KBM-7 (cell line): ENCODE results near the gene ARHGEF7.

Experiments used
- DNase-seq: peaks from one replicate; pipeline ENCODE4 v3.0.0-alpha.2; 2015
- in situ Hi-C: fragments of 300-500 bp; cut with MboI; formaldehyde crosslinking; loops from 2 replicates; pipeline ENCODE4 v1.14.3; 2020; ENCODE audit warnings: low sequenced_read_pairs, low pct_unique_long_range_greater_than_20kb, mixed read lengths

ARHGEF7 gene

DNA sequence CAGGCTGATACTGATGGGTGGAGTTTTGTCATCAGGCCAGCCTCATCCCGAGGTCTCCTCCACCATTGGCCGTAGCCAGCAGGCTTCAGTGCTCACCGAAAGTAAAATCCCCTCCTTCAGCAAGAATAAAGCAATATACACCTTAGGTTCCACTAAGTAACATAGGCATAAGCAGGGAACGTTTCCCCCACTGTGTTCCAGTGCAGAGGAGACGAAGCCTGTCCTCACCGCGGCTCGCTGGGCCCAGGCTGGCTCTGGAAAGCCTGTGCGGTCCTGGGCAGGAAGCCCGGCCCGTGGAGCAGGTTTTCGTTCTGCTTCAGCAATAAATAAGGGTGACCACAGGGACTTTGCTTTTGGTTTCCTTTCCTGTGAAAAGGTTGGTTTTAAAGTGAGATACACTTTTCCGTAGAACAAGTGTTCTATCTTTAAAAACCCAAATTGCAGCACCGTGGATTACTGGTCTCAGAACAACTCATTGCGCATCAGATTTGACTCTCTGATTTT lies 189.0 kb downstream of the ARHGEF7 start:
- in situ Hi-C loops: no loop called here
- DNase-seq: no peak

DNA sequence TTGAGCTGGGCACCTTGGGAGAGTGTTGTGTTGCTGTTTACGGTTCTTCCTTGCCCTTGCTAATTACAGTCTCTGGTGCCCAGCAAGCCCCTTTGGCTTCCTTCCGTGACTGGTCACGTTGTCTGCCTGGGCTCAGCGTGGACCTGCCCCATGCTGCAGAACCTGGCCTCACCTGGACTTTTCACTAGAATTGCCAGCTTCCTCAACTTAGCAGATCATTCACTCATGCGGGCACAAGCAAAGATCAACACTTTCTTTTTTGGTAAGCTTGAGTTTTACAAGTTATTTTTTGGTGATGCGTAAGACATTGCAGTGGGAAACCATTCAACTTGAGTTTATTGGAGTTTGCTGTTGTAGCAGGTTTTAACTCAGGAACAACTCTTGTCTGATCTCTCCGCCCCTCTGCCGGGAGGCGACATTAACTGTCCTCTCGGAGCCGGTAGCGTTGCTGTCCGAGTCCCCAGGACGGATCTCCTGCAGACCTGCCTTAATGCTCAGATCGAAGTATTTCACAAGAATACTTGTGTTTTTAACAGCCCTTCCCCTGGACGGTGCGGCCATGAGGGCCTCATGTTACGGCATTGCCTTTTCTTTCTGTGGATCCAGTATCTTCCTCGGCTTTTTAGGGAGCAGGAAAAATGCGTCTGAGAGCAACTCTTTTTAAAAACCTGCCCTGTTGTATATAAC lies 189.6 kb downstream of the ARHGEF7 start:
- in situ Hi-C loops: no loop called here
- no peak for DNase-seq

DNA sequence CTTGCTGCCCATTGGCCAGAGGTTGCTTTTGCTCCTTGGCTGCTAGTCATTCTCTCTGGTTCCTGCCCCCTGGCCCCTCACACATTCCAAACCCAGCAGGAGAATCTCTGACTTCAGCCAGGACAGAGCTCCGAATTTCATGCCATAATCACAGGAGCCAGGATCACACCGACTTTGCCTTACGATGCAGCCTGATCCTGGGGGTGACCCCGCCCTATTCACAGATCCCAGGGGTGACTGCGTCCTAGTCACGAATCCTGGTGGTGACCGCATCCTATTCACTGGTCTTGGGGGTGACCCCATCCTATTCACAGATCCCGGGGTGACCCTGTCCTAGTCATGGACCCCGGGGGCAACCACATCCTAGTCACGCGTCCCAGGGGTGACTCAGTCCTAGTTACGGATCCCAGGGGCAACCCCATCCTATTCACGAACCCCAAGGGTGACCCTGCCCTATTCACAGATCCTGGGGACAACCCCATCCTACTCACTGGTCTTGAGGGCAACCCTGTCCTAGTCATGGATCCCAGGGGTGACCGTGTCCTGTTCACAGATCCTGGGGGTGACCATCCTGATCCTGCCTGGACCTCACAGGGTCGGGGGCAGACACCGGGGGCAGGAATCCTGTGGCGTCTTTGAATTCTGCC lies 198.0 kb downstream of the ARHGEF7 start:
- in situ Hi-C loops: no loop called here
- no peak for DNase-seq

DNA sequence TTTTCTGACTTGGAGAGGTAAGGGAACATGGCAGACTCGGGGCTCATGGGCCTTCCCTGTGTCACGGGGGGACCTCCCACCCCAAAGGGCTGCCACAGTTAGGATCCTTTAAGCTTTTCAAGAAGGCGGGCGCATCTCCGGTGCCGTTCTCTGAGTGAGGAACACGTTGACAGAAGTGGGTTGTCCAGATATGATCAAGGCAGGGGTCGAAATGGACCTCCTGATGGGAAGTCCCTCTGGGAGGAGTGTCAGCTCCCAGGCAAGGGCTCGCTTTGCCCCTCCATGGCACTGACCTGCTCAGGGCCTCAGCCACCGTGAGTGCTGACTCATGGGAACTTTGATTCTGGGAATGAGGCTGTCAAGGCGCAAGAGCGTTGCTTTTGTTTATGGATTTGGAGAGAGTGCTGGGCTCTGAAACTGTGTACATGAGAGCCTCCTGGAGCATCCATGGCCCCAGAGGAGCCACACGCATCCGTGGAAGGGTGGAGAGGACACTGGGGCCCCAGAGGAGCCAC lies 198.9 kb downstream of the ARHGEF7 start:
- no peak for DNase-seq
- in situ Hi-C loops: no loop called here

DNA sequence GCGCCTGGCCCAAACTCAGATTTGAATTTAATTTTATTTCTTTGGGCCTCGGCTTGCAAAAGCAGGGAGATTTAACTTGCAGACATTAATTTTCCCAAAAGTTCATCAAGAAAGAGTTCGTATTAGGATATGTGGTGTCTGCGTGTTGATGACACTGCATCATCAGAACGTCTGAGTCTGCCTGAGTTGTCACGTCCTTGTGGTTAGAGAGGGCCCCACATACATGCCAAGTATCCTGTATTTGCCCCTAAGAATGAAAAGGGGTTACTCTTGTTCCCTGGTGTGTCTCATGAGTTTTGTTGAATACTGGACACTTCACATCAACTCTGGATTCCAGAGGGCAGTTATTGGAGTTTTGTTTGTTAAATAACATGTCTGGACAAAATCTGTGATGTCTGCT lies 199.7 kb downstream of the ARHGEF7 start:
- DNase-seq: no peak
- in situ Hi-C loops: no loop called here

DNA sequence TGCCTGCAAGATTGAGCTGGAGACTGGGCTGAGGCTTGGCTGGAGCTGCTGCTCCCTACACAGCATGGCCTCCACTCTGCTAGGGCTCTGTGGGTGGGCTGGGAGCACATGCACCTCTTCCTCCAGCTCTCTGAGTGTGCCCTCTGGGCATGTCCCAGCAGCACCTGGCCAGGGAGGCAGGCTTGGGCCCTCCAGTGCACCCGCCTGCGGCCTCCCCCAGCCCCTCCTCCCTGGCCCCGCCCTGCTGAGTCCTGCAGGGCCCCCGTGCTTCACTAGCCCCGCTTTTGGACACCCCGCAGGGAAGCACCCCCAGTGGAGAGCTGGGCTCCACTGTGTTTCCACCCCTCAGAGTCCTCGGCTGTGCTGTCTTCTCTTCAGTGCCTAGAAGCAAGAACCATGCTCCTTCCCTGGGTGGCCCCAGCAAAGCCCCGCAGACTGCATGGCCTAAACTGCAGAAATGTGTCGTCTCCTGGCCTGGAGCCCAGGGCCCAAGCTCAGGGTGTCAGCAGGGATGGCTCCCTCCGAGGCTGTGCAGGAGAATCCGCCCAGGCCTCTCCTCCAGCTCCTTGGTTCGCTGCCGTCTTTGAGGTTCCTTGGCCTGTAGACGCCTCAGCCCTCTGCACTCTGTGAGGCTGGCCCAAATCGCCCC lies 200.4 kb downstream of the ARHGEF7 start:
- no peak for DNase-seq
- in situ Hi-C loops: no loop called here

DNA sequence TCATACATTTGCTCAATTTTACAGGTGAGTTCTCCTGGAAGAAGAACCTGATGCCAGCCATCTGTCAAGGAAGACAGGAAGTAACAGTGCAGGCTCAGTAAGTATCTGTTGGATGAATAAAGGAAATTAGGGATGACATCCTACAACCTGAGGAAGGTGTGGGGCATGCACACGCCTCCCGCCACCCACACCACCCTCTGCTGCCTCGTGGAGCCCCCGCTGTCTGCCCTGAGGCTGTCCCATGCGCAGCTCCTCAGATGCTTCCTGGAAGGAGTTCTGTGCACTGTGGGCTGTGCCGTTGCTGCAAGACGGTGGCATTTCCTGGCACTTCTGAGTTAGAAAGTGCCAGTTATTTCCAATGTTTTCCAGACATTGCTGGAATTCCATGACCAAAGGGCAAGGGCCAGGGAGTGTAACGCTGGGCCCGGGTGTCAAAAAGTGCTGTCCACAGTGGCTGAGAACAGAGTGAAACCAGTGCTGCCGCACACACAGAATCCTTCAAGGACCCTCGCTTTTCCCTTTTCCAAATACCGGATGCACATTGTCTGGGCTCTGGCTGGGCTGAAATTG lies 201.1 kb downstream of the ARHGEF7 start:
- DNase-seq: no peak
- in situ Hi-C loops: no loop called here

DNA sequence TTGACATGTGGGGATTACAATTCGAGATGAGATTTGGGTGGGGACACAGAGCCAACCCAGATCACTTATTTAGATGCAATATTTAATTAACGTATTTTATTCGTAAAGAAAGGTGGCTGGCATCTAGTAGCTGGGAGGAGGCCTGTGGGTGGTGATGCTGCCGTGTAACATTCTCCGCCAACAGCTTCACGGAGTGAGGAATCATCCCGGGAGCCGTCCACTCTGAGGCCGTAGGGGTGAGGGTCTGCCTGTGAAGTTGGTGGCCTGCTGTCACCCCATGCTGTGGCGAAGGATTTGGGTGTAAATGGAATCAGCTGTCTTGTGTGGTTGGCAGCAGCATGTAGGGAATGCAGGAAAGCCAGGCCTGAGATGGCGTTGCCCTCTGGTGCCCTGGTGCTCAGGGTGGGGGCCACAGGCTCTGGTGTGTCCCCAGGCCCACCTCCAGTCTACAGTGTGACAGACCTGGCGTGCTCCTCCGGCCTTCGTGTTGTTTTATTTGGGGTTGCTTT lies 202.0 kb downstream of the ARHGEF7 start:
- in situ Hi-C loops: no loop called here
- DNase-seq: no peak

DNA sequence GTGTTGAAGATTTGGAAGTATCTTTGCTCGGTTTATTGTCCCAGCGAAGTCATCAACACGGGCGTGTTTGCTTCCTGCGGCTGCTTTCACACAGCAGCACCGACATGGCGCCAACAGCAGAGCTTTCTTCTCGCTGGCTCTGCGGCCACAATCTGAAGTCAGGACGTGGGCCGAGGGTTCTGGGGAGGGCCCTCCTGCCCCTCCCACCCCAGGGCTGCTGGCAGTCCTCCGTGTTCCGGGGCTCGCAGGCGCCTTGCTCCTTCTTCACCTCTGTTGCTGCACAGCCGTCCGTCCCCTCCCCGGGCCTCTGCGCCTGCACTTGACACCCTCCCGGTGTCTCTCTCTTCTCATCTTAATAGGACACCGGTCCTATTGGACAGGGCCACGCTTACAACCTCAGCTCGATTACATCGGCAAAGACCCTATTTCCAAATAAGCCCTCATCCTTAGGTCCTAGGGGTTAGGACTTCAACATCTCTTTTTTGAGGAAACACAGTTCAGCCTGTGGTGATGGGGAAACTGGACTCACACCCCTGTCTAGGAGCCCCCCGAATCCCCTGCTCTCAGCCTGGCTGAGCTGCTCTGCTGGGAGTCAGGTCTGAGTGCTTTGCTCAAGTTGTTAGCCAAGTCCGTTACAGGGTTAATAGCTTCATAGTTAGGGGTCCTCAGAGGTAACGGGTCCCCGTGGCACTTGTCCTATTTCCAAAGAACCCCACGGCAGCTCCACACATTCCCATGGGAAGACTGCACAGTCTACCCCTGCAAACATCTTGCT lies 202.6 kb downstream of the ARHGEF7 start:
- in situ Hi-C loops: no loop called here
- no peak for DNase-seq

DNA sequence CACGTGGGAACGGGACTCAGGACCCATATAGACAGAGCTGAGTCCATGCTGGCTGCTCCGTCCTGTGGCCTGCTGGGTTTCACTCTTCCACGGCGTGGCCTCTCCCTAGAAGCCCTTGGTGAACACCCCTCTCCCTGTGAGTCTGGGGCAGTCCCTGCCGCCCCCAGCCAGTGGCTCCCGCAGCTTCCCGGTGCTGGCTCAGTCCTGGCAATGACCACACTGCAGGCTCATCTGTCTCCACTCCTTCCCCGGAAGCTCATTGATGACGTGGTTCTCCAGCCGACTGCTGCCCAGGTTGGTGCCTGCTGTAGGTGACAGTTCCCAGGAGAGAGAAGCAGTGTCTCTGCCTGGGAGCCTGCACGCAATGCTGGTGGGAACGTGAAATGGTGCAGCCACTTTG lies 203.3 kb downstream of the ARHGEF7 start:
- no peak for DNase-seq
- in situ Hi-C loops: no loop called here

DNA sequence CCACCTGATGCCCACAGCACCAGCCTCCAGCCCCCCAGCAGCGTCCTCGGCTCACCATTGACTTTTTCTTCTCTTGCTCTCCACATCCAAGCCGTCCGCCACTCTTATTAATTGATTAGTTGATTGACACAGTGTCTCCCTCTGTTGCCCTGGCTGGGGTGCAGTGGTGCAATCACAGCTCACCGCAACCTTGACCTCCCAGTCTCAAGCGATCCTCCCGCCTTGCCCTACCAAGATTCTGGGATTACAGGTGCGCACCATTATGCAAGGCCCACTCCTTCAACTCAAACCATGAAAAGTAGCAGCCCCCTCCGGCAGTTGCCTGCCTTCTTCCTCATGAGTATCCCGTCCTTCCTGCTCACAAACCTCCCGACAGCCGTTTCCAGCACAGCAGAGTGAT lies 204.4 kb downstream of the ARHGEF7 start:
- DNase-seq: no peak
- in situ Hi-C loops: no loop called here

DNA sequence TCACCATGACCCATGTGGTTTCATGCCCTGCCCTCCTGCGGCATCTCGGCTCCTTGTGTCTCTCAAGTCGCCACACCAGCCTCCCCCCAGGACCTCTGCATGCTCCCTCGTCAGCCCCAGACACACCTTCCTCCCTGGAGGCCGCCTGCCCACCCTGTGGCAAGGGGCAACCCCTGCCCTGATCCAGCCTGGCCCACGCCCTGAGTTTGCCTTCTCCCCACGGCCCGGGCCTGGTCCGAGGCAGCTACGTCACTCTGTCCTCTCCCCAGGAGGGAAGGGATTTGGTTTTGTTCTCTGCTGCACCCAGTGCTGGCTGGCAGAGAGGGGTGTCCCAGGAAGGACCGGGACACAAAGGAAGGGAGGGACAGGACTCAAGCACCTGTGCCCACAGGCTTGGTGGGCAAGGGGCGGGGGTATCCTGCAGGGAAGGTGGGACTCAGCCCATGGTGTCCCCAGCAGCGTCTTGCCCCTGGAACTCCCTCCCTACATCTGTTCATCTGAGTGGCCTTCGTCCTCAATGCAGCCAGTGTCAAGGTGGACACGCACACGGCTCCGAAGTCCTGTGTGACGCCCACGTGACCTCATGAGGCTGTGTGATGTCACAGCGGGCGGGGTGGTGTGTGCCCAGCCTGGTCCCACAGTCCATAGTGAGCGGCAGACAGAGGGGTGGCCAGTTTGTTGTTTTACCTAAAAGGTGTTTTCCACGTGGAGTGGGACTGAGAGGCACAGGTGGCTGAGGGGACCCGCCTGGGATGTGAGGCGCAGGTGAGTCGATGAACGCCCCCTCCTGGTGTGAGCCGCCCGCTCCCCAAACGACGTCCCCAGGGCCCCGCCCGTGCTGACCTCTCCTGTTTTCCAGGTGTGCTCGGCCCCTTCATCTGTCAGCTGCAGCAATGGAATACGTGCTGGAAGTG lies 205.1 kb downstream of the ARHGEF7 start, which contains the start of gene TEX29:
TEX29 (plus strand) TSS at position 645 of the 914 bp plus-strand sequence; CDS start at position 894, 249 bp downstream.
- in situ Hi-C loops: no loop called here
- DNase-seq: no peak

DNA sequence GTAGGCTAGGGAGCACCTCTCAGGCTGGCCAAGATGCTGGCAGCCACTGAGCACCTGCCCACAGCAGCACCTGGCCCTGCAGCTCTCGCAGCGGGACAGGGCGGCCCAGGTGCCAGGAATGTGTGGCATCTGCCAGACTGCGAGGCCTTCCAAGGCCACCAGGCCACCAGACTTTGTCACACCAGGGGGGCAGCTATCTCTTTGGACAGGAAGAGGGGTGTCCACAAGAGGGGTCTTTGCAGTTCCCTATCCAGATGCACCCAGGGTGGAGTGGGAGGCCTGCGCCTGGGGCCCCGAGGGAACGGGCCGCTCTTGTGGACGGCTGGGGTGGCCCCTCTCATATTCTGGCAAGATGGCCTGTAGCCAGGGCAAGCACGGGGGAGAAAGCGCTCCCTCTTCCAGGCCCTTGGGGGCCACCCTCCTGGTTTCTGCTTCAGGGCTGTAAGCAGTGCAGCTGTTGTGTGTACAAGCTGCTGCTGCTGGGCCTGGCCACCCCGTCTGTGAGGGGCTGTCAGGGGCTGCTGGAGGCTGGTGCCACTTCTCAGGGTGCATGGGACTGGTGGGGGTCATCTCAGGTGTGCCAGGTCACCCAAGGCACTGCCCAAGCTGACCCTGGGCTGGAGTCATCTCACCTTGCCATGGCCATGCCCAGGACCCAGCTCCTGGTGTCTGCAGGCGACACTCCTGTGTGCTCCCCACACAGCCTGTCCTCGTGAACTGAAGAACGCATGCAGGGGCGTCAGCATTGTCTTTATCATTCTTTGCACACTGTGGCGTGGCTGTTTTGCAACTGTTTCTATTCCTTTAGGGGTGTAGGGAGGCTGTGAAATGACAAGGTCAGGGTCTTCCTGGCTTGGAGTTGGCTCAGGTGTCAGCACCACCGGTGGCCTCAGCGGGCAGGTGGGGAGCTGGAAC lies 207.1 kb downstream of the ARHGEF7 start:
- in situ Hi-C loops: no loop called here
- DNase-seq: no peak

DNA sequence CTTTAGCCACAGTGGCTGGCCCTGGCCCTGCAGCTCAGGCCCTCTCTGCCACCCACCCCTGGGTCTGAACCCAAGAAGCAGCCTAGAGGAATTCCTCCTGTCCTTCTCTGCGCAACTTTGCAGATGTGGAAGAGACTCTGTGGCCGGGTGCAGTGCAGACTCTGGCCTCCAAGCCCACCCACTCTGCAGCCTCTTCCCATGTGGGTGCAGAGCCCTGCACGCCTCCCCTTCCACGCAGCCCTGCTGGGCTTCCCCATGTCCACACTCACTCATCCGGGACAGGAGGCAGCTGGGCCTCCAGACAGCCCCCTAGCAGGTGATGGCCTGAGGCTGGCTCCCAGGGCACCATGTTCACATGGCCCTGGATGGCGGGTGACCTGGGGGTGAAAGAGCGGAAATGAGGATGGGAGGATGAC lies 207.8 kb downstream of the ARHGEF7 start:
- in situ Hi-C loops: no loop called here
- DNase-seq: no peak

DNA sequence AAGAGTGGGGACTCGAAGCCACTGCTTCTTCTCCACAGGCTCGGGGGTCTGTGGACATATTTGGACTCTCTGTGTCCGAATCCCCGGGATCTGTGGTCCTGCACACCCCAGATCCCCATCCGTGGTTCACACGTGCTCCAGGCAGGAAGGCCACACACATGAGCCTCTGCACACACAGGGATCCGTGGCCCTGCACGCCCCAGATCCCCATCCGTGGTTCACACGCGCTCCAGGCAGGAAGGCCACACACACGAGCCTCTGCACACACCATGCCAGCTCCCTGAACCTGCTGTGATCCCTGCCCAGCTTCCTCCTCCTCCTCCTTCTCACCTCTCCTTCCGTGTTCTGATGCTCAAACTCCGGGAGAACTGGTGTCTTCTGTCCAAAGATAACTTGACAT lies 208.4 kb downstream of the ARHGEF7 start:
- in situ Hi-C loops: no loop called here
- no peak for DNase-seq

DNA sequence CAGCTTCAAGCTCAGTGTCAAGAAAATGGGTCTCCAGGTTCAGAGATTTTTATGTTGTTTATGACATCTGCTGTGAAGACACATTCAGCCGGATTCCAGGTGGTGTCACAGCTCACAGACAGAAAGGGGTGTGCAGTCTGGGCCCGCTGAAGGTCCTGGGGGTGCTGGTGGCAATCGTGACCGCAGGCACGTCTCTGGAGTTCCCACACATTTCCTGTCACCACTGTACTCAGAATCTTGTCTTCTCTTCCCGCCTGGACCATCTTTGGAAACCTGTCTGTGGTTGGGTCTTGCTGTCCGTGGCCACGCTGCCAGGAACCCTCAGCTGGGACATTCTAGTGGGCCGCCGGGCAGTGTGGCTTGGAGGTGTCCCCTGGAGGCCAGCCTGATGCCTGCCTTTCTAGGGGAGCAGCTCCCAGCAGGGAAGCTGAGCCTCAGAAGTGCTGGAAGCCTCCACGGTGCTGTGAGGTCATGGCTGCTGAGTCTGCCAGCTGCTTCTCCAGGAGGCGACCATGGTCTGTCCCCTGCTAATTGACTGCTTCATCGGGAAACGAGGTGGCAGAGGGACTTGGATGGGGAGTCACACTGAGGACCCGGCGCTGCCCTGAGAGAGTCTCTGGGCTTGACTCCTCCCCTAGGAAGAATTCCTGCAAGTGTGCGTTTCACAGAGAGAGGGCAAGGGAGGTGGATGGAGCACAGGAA lies 209.0 kb downstream of the ARHGEF7 start:
- peak; percentile 2 for DNase-seq
- in situ Hi-C loops: no loop called here
